Neural progenitor cell (in vitro differentiated cells): Measurements from ENCODE around the gene STAG1.

Experiments
- EZH2 ChIP-seq: fragments of 200-600 bp; sonication (generic); IDR thresholded peaks from 2 replicates; pipeline ENCODE4 v1.6.1; 2017; ENCODE audit warnings: antibody characterized with exemption, mild to moderate bottlenecking, moderate library complexity
- EZH2phosphoT487 ChIP-seq: fragments of 200-600 bp; sonication (generic); IDR thresholded peaks from 2 replicates; pipeline ENCODE4 v1.6.1; 2017; ENCODE audit warnings: antibody characterized with exemption
- TF ChIP-seq, protein P1 (sequence below): fragments of 200-600 bp; sonication (generic); IDR thresholded peaks from 2 replicates; pipeline ENCODE4 v1.5.1; 2017; ENCODE audit warnings: antibody characterized with exemption, mild to moderate bottlenecking

DNA sequence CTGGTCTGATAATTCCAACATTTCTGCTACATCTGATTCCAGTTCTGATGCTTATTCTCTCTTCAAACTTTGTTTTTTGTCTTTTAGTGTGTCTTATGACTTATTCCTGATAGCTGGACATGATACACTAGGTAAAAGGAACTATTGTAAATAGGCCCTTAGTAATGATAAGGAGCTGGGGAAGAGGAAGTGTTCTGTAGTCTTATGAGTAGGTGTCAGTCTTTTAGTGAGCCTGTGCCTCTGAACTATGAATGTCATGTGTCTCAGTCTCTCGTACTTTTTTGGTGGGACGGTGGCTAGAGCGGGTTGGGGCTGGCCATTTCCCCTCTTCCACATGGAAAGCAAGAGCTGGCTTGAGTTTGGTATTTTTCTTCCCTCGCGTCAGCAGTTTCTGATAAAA is 460.9 kb downstream of the STAG1 start:
- TF ChIP-seq EZH2 (no peak), EZH2phosphoT487 (no peak)
- TF ChIP-seq, protein P1, sequence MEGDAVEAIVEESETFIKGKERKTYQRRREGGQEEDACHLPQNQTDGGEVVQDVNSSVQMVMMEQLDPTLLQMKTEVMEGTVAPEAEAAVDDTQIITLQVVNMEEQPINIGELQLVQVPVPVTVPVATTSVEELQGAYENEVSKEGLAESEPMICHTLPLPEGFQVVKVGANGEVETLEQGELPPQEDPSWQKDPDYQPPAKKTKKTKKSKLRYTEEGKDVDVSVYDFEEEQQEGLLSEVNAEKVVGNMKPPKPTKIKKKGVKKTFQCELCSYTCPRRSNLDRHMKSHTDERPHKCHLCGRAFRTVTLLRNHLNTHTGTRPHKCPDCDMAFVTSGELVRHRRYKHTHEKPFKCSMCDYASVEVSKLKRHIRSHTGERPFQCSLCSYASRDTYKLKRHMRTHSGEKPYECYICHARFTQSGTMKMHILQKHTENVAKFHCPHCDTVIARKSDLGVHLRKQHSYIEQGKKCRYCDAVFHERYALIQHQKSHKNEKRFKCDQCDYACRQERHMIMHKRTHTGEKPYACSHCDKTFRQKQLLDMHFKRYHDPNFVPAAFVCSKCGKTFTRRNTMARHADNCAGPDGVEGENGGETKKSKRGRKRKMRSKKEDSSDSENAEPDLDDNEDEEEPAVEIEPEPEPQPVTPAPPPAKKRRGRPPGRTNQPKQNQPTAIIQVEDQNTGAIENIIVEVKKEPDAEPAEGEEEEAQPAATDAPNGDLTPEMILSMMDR, result no peak
